Ishikawa (cell line): ENCODE data around the gene CNTNAP5.

Experiments
- CEBPB ChIP-seq: IDR thresholded peaks from 2 replicates; pipeline ENCODE4 v1.6.1; 2012
- CREB1 ChIP-seq: IDR thresholded peaks from 2 replicates; pipeline ENCODE4 v1.6.1; 2012; ENCODE audit warnings: low read depth
- EGR1 ChIP-seq: IDR thresholded peaks from 2 replicates; pipeline ENCODE4 v1.6.1; 2012
- EP300 ChIP-seq: IDR thresholded peaks from 2 replicates; pipeline ENCODE4 v1.6.1; 2012; ENCODE audit warnings: borderline replicate concordance
- FOXM1 ChIP-seq: IDR thresholded peaks from 2 replicates; pipeline ENCODE4 v1.6.1; 2012; ENCODE audit warnings: low read depth, borderline replicate concordance
- MAX ChIP-seq: IDR thresholded peaks from 2 replicates; pipeline ENCODE4 v1.6.1; 2012
- NFIC ChIP-seq: IDR thresholded peaks from 2 replicates; pipeline ENCODE4 v1.6.1; 2012
- RAD21 ChIP-seq: IDR thresholded peaks from 2 replicates; pipeline ENCODE4 v1.6.1; 2012; ENCODE audit warnings: low read depth
- REST ChIP-seq: IDR thresholded peaks from 2 replicates; pipeline ENCODE4 v1.6.1; 2012; ENCODE audit warnings: low read depth, mild to moderate bottlenecking
- TAF1 ChIP-seq: IDR thresholded peaks from 2 replicates; pipeline ENCODE4 v1.6.1; 2012; ENCODE audit warnings: low read depth, mild to moderate bottlenecking
- TCF12 ChIP-seq: IDR thresholded peaks from 2 replicates; pipeline ENCODE4 v1.6.1; 2012; ENCODE audit warnings: low read depth
- TEAD4 ChIP-seq: IDR thresholded peaks from 2 replicates; pipeline ENCODE4 v1.6.1; 2012
- USF1 ChIP-seq: IDR thresholded peaks from 2 replicates; pipeline ENCODE4 v1.6.1; 2012
- YY1 ChIP-seq: IDR thresholded peaks from 2 replicates; pipeline ENCODE4 v1.6.1; 2012; ENCODE audit warnings: low read depth
- ZBTB7A ChIP-seq: IDR thresholded peaks from 2 replicates; pipeline ENCODE4 v1.6.1; 2012; ENCODE audit warnings: low read depth

The CNTNAP5 gene

GRCh38 chr2:124426625-124427024 is 401.5 kb downstream of the CNTNAP5 start:
- TF ChIP-seq TAF1 = no peak
- TF ChIP-seq NFIC = no peak
- TF ChIP-seq USF1 = no peak
- no peak for TF ChIP-seq YY1
- no peak for TF ChIP-seq CEBPB
- TF ChIP-seq EP300 = no peak
- TF ChIP-seq ZBTB7A = no peak
- no peak for TF ChIP-seq TEAD4
- TF ChIP-seq RAD21 = no peak

GRCh38 chr2:124437811-124438210 is 412.7 kb downstream of the CNTNAP5 start:
- TF ChIP-seq TAF1 = no peak
- no peak for TF ChIP-seq CREB1
- TF ChIP-seq EGR1 = no peak
- TF ChIP-seq EP300 = no peak
- TF ChIP-seq TEAD4 = no peak
- TF ChIP-seq MAX = no peak
- TF ChIP-seq REST = peak; percentile 70

- TF ChIP-seq EP300 (no peak), NFIC (no peak), REST (no peak), TAF1 (no peak), MAX (no peak), RAD21 (no peak), CREB1 (no peak)
Measured at GRCh38 chr2:124450481-124450880, 425.4 kb downstream of the CNTNAP5 start.

- TF ChIP-seq RAD21 (no peak), TAF1 (no peak), CEBPB (no peak), YY1 (no peak), FOXM1 (no peak), USF1 (no peak), TEAD4 (no peak), MAX (no peak), TCF12 (no peak), EGR1 (no peak), REST (no peak), NFIC (no peak), ZBTB7A (no peak), CREB1 (no peak), EP300 (no peak)
Measured at GRCh38 chr2:124476291-124476690, 451.2 kb downstream of the CNTNAP5 start.

GRCh38 chr2:124478761-124479160 is 453.7 kb downstream of the CNTNAP5 start:
- no peak for TF ChIP-seq CEBPB
- no peak for TF ChIP-seq REST
- no peak for TF ChIP-seq USF1
- no peak for TF ChIP-seq ZBTB7A
- TF ChIP-seq MAX = no peak
- TF ChIP-seq EGR1 = no peak
- no peak for TF ChIP-seq FOXM1
- TF ChIP-seq CREB1 = no peak
- TF ChIP-seq TAF1 = no peak
- TF ChIP-seq YY1 = no peak
- no peak for TF ChIP-seq TCF12
- TF ChIP-seq RAD21 = no peak
- no peak for TF ChIP-seq NFIC
- TF ChIP-seq EP300 = no peak
